Measurements from ENCODE around the gene PID1. TPM values are rescaled to one million over a fixed set of nuclear protein-coding genes. Genes with fewer than 3 reads are reported as not detected.

PID1 gene
- polyA plus RNA-seq, 1 experiment, result 1.8 TPM

- Histone ChIP-seq H3K27me3 (ENCODE audit: control insufficient read depth, insufficient read depth, low read length) (no peaks in the 10 kb centered on the region), H3K9me3 (ENCODE audit: control insufficient read depth, insufficient read depth, low read length) (no peaks in the 10 kb centered on the region), H3K4me3 (ENCODE audit: low read depth, low read length) (no peak overlapping the region), H3K27ac (ENCODE audit: low read depth, low read length) (no peak overlapping the region)
- no peak for TF ChIP-seq CTCF (IDR thresholded peaks at IDR 0.05; ENCODE audit: low read depth, low read length)
- no peak for DNase-seq (ENCODE audit: low read depth, low spot score)
- ChIA-PET CTCF (interaction anchor here (1.0 kb wide), 1 partner anchor 491 kb away, joined by 3 read pairs; no protein-coding TSS in a partner anchor), POLR2A (no interaction called here)
These were observed 174.5 kb downstream of the PID1 start for GRCh38 chr2:229096409-229097066.

GRCh38 chr2:229095472-229095871, 175.6 kb downstream of the PID1 start:
- CTCF ChIA-PET, result no interaction called here
- H3K4me3 ChIP-seq (ENCODE audit: low read depth, low read length), result no peak overlapping the region
- H3K27ac ChIP-seq (ENCODE audit: low read depth, low read length), result no peak overlapping the region
- POLR2A ChIA-PET, result no interaction called here
- H3K27me3 ChIP-seq (ENCODE audit: control insufficient read depth, insufficient read depth, low read length), result no peaks in the 10 kb centered on the region
- no peak for DNase-seq (ENCODE audit: low read depth, low spot score)
- no peaks in the 10 kb centered on the region for H3K9me3 ChIP-seq (ENCODE audit: control insufficient read depth, insufficient read depth, low read length)
- TF ChIP-seq CTCF (IDR thresholded peaks at IDR 0.05; ENCODE audit: low read depth, low read length), result no peak

GRCh38 chr2:229090225-229090624, 180.9 kb downstream of the PID1 start:
- no peak overlapping the region for H3K4me3 ChIP-seq (ENCODE audit: low read depth, low read length)
- ChIA-PET CTCF (no interaction called here), POLR2A (no interaction called here)
- no peak for TF ChIP-seq CTCF (IDR thresholded peaks at IDR 0.05; ENCODE audit: low read depth, low read length)
- no peaks in the 10 kb centered on the region for H3K9me3 ChIP-seq (ENCODE audit: control insufficient read depth, insufficient read depth, low read length)
- H3K27ac ChIP-seq (ENCODE audit: low read depth, low read length), result no peak overlapping the region
- DNase-seq (ENCODE audit: low read depth, low spot score), result no peak
- no peaks in the 10 kb centered on the region for H3K27me3 ChIP-seq (ENCODE audit: control insufficient read depth, insufficient read depth, low read length)

- no peak for TF ChIP-seq CTCF (IDR thresholded peaks at IDR 0.05; ENCODE audit: low read depth, low read length)
- POLR2A ChIA-PET, result no interaction called here
- no peak overlapping the region for H3K4me3 ChIP-seq (ENCODE audit: low read depth, low read length)
- no peak overlapping the region for H3K27ac ChIP-seq (ENCODE audit: low read depth, low read length)
- CTCF ChIA-PET, result no interaction called here
- H3K9me3 ChIP-seq (ENCODE audit: control insufficient read depth, insufficient read depth, low read length), result no peaks in the 10 kb centered on the region
- no peak for DNase-seq (ENCODE audit: low read depth, low spot score)
- no peaks in the 10 kb centered on the region for H3K27me3 ChIP-seq (ENCODE audit: control insufficient read depth, insufficient read depth, low read length)
These were observed 181.3 kb downstream of the PID1 start for GRCh38 chr2:229089776-229090175.

GRCh38 chr2:229088966-229089700, 182.0 kb downstream of the PID1 start:
- Histone ChIP-seq H3K27ac (ENCODE audit: low read depth, low read length) (no peak overlapping the region), H3K4me3 (ENCODE audit: low read depth, low read length) (no peak overlapping the region), H3K27me3 (ENCODE audit: control insufficient read depth, insufficient read depth, low read length) (no peaks in the 10 kb centered on the region), H3K9me3 (ENCODE audit: control insufficient read depth, insufficient read depth, low read length) (no peaks in the 10 kb centered on the region)
- DNase-seq (ENCODE audit: low read depth, low spot score), result no peak
- POLR2A ChIA-PET, result no interaction called here
- TF ChIP-seq CTCF (IDR thresholded peaks at IDR 0.05; ENCODE audit: low read depth, low read length), result no peak
- CTCF ChIA-PET, result no interaction called here

All from AG04450 (cell line).